ENCODE data around the gene MAP2. TPM values are rescaled to one million over a fixed set of nuclear protein-coding genes. Genes with fewer than 3 reads are reported as not detected.

The MAP2 gene
- total RNA-seq, 2 experiments from 2014 or later = 0.16 to 0.20 TPM

DNA sequence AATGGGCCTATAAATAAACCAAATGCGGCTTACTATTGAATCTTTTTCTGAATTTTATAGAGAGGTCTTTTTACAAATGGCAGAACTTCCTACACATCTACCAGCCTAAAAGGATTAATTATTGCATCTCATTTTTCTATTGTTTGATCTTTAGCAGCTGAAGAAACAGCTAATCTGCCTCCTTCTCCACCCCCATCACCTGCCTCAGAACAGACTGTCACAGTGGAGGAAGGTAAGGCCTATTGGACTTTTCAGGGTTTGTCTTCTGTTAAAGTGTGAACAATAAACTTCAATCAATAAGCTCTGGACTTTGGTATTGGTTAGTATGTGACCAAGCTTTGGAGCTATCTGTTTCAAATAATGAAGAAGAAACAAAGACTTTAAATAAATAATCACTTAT lies 256.7 kb downstream of the MAP2 start:
- ATAC-seq (ENCODE audit: poor library complexity) (no peak), DNase-seq (no peak)
- Mint-ChIP-seq H3K4me1 (ENCODE audit: low read depth) (no peaks in the 10 kb centered on the region), H3K4me3 (no peak overlapping the region), H3K27me3 (no peaks in the 10 kb centered on the region), H3K9me3 (no peaks in the 10 kb centered on the region), H3K27ac (no peak overlapping the region), H3K36me3 (ENCODE audit: low read depth) (no peaks in the 10 kb centered on the region)
- intact Hi-C loops (cut with DNase I, micrococcal nuclease) = no loop called here
- no peak for TF ChIP-seq CTCF (IDR thresholded peaks at IDR 0.05)
- no peak overlapping the region for H3K27ac ChIP-seq (ENCODE audit: low read depth in 1 of 2, low read length in 2 of 2)
- CTCF ChIA-PET = no interaction called here
- POLR2A ChIA-PET = no interaction called here
- no peaks in the 10 kb centered on the region for H3K27me3 ChIP-seq (ENCODE audit: control insufficient read depth in 1 of 2, insufficient read depth in 2 of 2, low read length in 2 of 2)
- no peaks in the 10 kb centered on the region for H3K9me3 ChIP-seq (ENCODE audit: control insufficient read depth in 1 of 2, insufficient read depth in 1 of 2, low read length in 2 of 2)
- no peaks in the 10 kb centered on the region for H3K36me3 ChIP-seq (ENCODE audit: insufficient read depth, low read length)
- no peak overlapping the region for H3K4me3 ChIP-seq (ENCODE audit: low read length)
- no peaks in the 10 kb centered on the region for H3K4me1 ChIP-seq (ENCODE audit: insufficient read depth, low read length)

GRCh38 chr2:209681201-209681735 lies 257.4 kb downstream of the MAP2 start:
- no peak for DNase-seq
- CTCF ChIA-PET = no interaction called here

GRCh38 chr2:209682646-209683045 lies 258.8 kb downstream of the MAP2 start:
- Histone ChIP-seq H3K27ac (ENCODE audit: low read depth in 1 of 2, low read length in 2 of 2) (no peak overlapping the region), H3K9me3 (ENCODE audit: control insufficient read depth in 1 of 2, insufficient read depth in 1 of 2, low read length in 2 of 2) (no peaks in the 10 kb centered on the region), H3K4me1 (ENCODE audit: insufficient read depth, low read length) (no peaks in the 10 kb centered on the region), H3K27me3 (ENCODE audit: control insufficient read depth in 1 of 2, insufficient read depth in 2 of 2, low read length in 2 of 2) (no peaks in the 10 kb centered on the region), H3K36me3 (ENCODE audit: insufficient read depth, low read length) (no peaks in the 10 kb centered on the region), H3K4me3 (ENCODE audit: low read length) (no peak overlapping the region)
- no peak for TF ChIP-seq CTCF (IDR thresholded peaks at IDR 0.05)
- Mint-ChIP-seq H3K9me3 (no peaks in the 10 kb centered on the region), H3K4me1 (ENCODE audit: low read depth) (no peaks in the 10 kb centered on the region), H3K36me3 (ENCODE audit: low read depth) (no peaks in the 10 kb centered on the region), H3K27me3 (no peaks in the 10 kb centered on the region), H3K27ac (no peak overlapping the region), H3K4me3 (no peak overlapping the region)
- ChIA-PET POLR2A (no interaction called here), CTCF (no interaction called here)
- intact Hi-C loops (cut with DNase I, micrococcal nuclease) = no loop called here
- ATAC-seq (ENCODE audit: poor library complexity) = no peak
- no peak for DNase-seq

More at GRCh38 chr2:209681201-209681735, 257.4 kb downstream of the MAP2 start:
- H3K27ac ChIP-seq (ENCODE audit: low read depth in 1 of 2, low read length in 2 of 2) = no peak overlapping the region
- H3K4me1 Mint-ChIP-seq (ENCODE audit: low read depth) = no peaks in the 10 kb centered on the region
- POLR2A ChIA-PET = no interaction called here
- no peak for ATAC-seq (ENCODE audit: poor library complexity)
- no peak overlapping the region for H3K4me3 Mint-ChIP-seq
- no peaks in the 10 kb centered on the region for H3K4me1 ChIP-seq (ENCODE audit: insufficient read depth, low read length)
- no peaks in the 10 kb centered on the region for H3K9me3 ChIP-seq (ENCODE audit: control insufficient read depth in 1 of 2, insufficient read depth in 1 of 2, low read length in 2 of 2)
- H3K27me3 Mint-ChIP-seq = no peaks in the 10 kb centered on the region
- H3K36me3 ChIP-seq (ENCODE audit: insufficient read depth, low read length) = no peaks in the 10 kb centered on the region
- H3K27ac Mint-ChIP-seq = no peak overlapping the region
- no peaks in the 10 kb centered on the region for H3K27me3 ChIP-seq (ENCODE audit: control insufficient read depth in 1 of 2, insufficient read depth in 2 of 2, low read length in 2 of 2)
- no peaks in the 10 kb centered on the region for H3K36me3 Mint-ChIP-seq (ENCODE audit: low read depth)
- intact Hi-C loops (cut with DNase I, micrococcal nuclease) = no loop called here
- no peaks in the 10 kb centered on the region for H3K9me3 Mint-ChIP-seq
- no peak for TF ChIP-seq CTCF (IDR thresholded peaks at IDR 0.05)
- no peak overlapping the region for H3K4me3 ChIP-seq (ENCODE audit: low read length)

All from CD4-positive, alpha-beta T cell (primary cell).